IPS-18c (cell line): ENCODE data around the gene RNF152.

ENCODE experiments used
- H3K4me3 ChIP-seq: 2 replicates; pipeline ENCODE4 v1.7.0; 2013; ENCODE audit warnings: low read depth, mild to moderate bottlenecking, low read length, moderate library complexity; ENCODE audit not compliant: insufficient read depth
- H3K9me3 ChIP-seq: one replicate; pipeline ENCODE4 v1.6.1; 2013; ENCODE audit warnings: mild to moderate bottlenecking, low read length, moderate library complexity; ENCODE audit not compliant: control insufficient read depth, insufficient read depth

The RNF152 gene

GRCh38 chr18:61840324-61840723, 52.5 kb downstream of the RNF152 start:
- H3K4me3 ChIP-seq: no peak overlapping the region
- no peaks in the 10 kb centered on the region for H3K9me3 ChIP-seq

GRCh38 chr18:61838521-61838920, 54.3 kb downstream of the RNF152 start:
- Histone ChIP-seq H3K9me3 (no peaks in the 10 kb centered on the region), H3K4me3 (no peak overlapping the region)

GRCh38 chr18:61833978-61834377, 58.8 kb downstream of the RNF152 start:
- no peak overlapping the region for H3K4me3 ChIP-seq
- no peaks in the 10 kb centered on the region for H3K9me3 ChIP-seq

- H3K4me3 ChIP-seq: no peak overlapping the region
- H3K9me3 ChIP-seq: no peaks in the 10 kb centered on the region
Observed at GRCh38 chr18:61833387-61833786, 59.4 kb downstream of the RNF152 start.

GRCh38 chr18:61832858-61833257, 59.9 kb downstream of the RNF152 start:
- H3K4me3 ChIP-seq: no peak overlapping the region
- no peaks in the 10 kb centered on the region for H3K9me3 ChIP-seq

GRCh38 chr18:61831071-61831470, 61.7 kb downstream of the RNF152 start:
- no peak overlapping the region for H3K4me3 ChIP-seq

GRCh38 chr18:61829108-61829507, 63.7 kb downstream of the RNF152 start:
- H3K4me3 ChIP-seq: no peak overlapping the region
- H3K9me3 ChIP-seq: no peaks in the 10 kb centered on the region

More at GRCh38 chr18:61831071-61831470, 61.7 kb downstream of the RNF152 start:
- no peaks in the 10 kb centered on the region for H3K9me3 ChIP-seq

- Histone ChIP-seq H3K4me3 (no peak overlapping the region), H3K9me3 (no peaks in the 10 kb centered on the region)
Observed at GRCh38 chr18:61827591-61827990, 65.2 kb downstream of the RNF152 start.

GRCh38 chr18:61825386-61825785, 67.4 kb downstream of the RNF152 start:
- Histone ChIP-seq H3K4me3 (no peak overlapping the region), H3K9me3 (no peaks in the 10 kb centered on the region)

GRCh38 chr18:61824733-61825363, 68.0 kb downstream of the RNF152 start:
- no peaks in the 10 kb centered on the region for H3K9me3 ChIP-seq
- no peak overlapping the region for H3K4me3 ChIP-seq

- Histone ChIP-seq H3K4me3 (no peak overlapping the region), H3K9me3 (no peaks in the 10 kb centered on the region)
Observed at GRCh38 chr18:61823595-61823994, 69.2 kb downstream of the RNF152 start.

GRCh38 chr18:61822879-61823278, 69.9 kb downstream of the RNF152 start:
- no peaks in the 10 kb centered on the region for H3K9me3 ChIP-seq

GRCh38 chr18:61821748-61822147, 71.1 kb downstream of the RNF152 start:
- Histone ChIP-seq H3K9me3 (no peaks in the 10 kb centered on the region), H3K4me3 (no peak overlapping the region)

More at GRCh38 chr18:61822879-61823278, 69.9 kb downstream of the RNF152 start:
- H3K4me3 ChIP-seq: no peak overlapping the region

- Histone ChIP-seq H3K4me3 (no peak overlapping the region), H3K9me3 (no peaks in the 10 kb centered on the region)
Observed at GRCh38 chr18:61820882-61821281, 71.9 kb downstream of the RNF152 start.

GRCh38 chr18:61817086-61817485, 75.7 kb downstream of the RNF152 start:
- Histone ChIP-seq H3K4me3 (no peak overlapping the region), H3K9me3 (no peaks in the 10 kb centered on the region)

GRCh38 chr18:61815885-61816470, 76.8 kb downstream of the RNF152 start:
- Histone ChIP-seq H3K4me3 (no peak overlapping the region), H3K9me3 (no peaks in the 10 kb centered on the region)

- H3K9me3 ChIP-seq: no peaks in the 10 kb centered on the region
- no peak overlapping the region for H3K4me3 ChIP-seq
Observed at GRCh38 chr18:61808286-61808685, 84.5 kb downstream of the RNF152 start.

GRCh38 chr18:61803393-61803792, 89.4 kb downstream of the RNF152 start:
- no peak overlapping the region for H3K4me3 ChIP-seq
- H3K9me3 ChIP-seq: no peaks in the 10 kb centered on the region
